Measurements from ENCODE around the gene DCLK2. TPM values are rescaled to one million over a fixed set of nuclear protein-coding genes. Genes with fewer than 3 reads are reported as not detected.

Gene DCLK2
- total RNA-seq, 3 donors from 2014 or later (not counting 1 experiment from before 2014, with no cell fraction given), result 0.31 TPM; not detected in 2

DNA sequence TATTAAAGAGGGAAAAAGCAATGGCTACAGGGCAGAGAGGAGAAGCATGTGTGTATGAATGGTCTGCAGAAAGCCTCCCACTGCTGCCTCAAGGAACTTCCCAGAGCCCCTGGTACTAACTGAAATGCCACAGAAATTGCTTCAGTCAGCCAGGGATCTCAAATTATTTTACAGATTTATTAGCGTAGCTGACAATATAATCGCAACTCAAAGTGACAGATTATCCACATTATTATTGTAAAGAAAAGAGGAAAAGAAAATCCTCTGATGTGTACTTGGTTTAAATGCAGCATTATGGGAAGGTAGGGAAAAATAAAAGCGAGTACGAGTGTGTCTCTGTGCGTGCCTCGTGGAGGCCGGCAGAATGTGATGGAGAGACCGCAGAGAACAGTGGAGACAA, 202.7 kb downstream of the DCLK2 start:
- DNase-seq (no peak), ATAC-seq (no peak)
- intact Hi-C loops (cut with micrococcal nuclease), result no loop called here
- Histone ChIP-seq H3K27me3 (ENCODE audit: control insufficient read depth, insufficient read depth, low read length) (no peaks in the 10 kb centered on the region), H3K36me3 (ENCODE audit: control insufficient read depth, insufficient read depth, low read length) (peaks cover 35% of the 10 kb centered on the region), H3K27ac (ENCODE audit: low read length) (no peak overlapping the region), H3K4me3 (ENCODE audit: low read length) (no peak overlapping the region), H3K4me1 (ENCODE audit: control insufficient read depth, insufficient read depth, low read length) (no peaks in the 10 kb centered on the region), H3K9me3 (ENCODE audit: control insufficient read depth, insufficient read depth, low read length) (no peaks in the 10 kb centered on the region)
- Mint-ChIP-seq H3K27ac (no peak overlapping the region), H3K27me3 (ENCODE audit: low read depth in 2 of 2) (no peaks in the 10 kb centered on the region), H3K9me3 (peaks cover 0 to 2% of the 10 kb centered on the region in 2 donors), H3K4me3 (no peak overlapping the region), H3K36me3 (peaks cover 17% of the 10 kb centered on the region), H3K4me1 (no peaks in the 10 kb centered on the region)
- whole genome bisulfite sequencing (ENCODE audit: insufficient coverage), result 98% methylated on average over 6 of the region's 8 CpGs
- TF ChIP-seq, protein P1, sequence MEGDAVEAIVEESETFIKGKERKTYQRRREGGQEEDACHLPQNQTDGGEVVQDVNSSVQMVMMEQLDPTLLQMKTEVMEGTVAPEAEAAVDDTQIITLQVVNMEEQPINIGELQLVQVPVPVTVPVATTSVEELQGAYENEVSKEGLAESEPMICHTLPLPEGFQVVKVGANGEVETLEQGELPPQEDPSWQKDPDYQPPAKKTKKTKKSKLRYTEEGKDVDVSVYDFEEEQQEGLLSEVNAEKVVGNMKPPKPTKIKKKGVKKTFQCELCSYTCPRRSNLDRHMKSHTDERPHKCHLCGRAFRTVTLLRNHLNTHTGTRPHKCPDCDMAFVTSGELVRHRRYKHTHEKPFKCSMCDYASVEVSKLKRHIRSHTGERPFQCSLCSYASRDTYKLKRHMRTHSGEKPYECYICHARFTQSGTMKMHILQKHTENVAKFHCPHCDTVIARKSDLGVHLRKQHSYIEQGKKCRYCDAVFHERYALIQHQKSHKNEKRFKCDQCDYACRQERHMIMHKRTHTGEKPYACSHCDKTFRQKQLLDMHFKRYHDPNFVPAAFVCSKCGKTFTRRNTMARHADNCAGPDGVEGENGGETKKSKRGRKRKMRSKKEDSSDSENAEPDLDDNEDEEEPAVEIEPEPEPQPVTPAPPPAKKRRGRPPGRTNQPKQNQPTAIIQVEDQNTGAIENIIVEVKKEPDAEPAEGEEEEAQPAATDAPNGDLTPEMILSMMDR (IDR thresholded peaks at IDR 0.05), result no peak

DNA sequence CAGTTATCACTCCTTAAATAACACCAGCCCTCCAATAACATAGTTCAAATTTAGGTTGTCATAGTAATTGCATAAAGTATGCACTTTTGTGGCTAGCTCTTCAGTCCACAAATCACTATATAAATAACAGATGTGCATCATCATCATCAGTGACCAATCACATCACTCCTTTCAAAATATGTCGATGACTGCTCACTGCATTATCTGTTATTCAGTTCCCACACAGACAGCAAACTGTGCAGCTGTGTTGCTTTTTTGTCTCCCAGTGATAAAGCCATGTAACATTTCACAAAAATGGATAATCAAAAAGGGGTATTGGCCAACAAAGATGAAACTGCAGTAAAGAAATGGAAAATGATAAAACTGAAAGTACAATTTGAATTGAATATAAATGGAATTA, 205.4 kb downstream of the DCLK2 start:
- 89% methylated on average over 1 of the region's 1 CpG for WGBS (ENCODE audit: insufficient coverage)
- no peak overlapping the region for H3K4me3 ChIP-seq (ENCODE audit: low read length)
- no peak overlapping the region for H3K27ac Mint-ChIP-seq

DNA sequence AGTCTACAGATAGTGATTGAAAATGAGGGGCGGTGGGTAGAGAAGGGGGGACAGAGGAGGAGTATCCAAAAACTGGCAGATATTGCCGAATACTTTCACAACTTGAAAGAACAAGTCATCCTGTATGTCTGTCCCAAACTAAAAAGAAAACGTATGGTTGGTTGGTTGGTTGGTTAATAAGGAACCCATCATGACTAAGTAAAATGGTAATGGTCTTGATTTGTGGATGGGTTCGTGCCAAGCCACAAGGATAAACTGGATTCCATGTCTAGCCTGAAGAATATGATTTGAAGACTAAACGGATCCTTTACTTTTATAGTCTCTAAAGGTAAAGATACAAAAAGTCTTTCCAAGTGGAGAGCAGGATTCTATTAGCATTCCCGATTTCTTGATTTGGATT, 208.4 kb downstream of the DCLK2 start:
- Mint-ChIP-seq H3K27me3 (ENCODE audit: low read depth in 2 of 2) (no peaks in the 10 kb centered on the region), H3K36me3 (no peaks in the 10 kb centered on the region), H3K27ac (no peak overlapping the region), H3K9me3 (no peaks in the 10 kb centered on the region), H3K4me3 (no peak overlapping the region), H3K4me1 (no peaks in the 10 kb centered on the region)
- no peak for ATAC-seq
- intact Hi-C loops (cut with micrococcal nuclease), result no loop called here
- no peak overlapping the region for H3K27ac ChIP-seq (ENCODE audit: low read length)
- no peak for DNase-seq
- no peak overlapping the region for H3K4me3 ChIP-seq (ENCODE audit: low read length)
- TF ChIP-seq, protein P1 (IDR thresholded peaks at IDR 0.05), result no peak
- H3K36me3 ChIP-seq (ENCODE audit: control insufficient read depth, insufficient read depth, low read length), result peaks cover 12% of the 10 kb centered on the region
- H3K4me1 ChIP-seq (ENCODE audit: control insufficient read depth, insufficient read depth, low read length), result no peaks in the 10 kb centered on the region
- no peaks in the 10 kb centered on the region for H3K27me3 ChIP-seq (ENCODE audit: control insufficient read depth, insufficient read depth, low read length)
- WGBS (ENCODE audit: insufficient coverage), result 99% methylated on average over 5 of the region's 6 CpGs
- H3K9me3 ChIP-seq (ENCODE audit: control insufficient read depth, insufficient read depth, low read length), result no peaks in the 10 kb centered on the region

More for the DNA sequence above, 205.4 kb downstream of the DCLK2 start:
- no peaks in the 10 kb centered on the region for H3K4me1 ChIP-seq (ENCODE audit: control insufficient read depth, insufficient read depth, low read length)
- no peaks in the 10 kb centered on the region for H3K9me3 Mint-ChIP-seq
- TF ChIP-seq, protein P1 (IDR thresholded peaks at IDR 0.05), result no peak
- no peak for DNase-seq
- no peaks in the 10 kb centered on the region for H3K4me1 Mint-ChIP-seq
- no peaks in the 10 kb centered on the region for H3K27me3 Mint-ChIP-seq (ENCODE audit: low read depth in 2 of 2)
- H3K27ac ChIP-seq (ENCODE audit: low read length), result no peak overlapping the region
- peaks cover 26% of the 10 kb centered on the region for H3K36me3 ChIP-seq (ENCODE audit: control insufficient read depth, insufficient read depth, low read length)
- H3K27me3 ChIP-seq (ENCODE audit: control insufficient read depth, insufficient read depth, low read length), result no peaks in the 10 kb centered on the region
- H3K36me3 Mint-ChIP-seq, result peaks cover 8% of the 10 kb centered on the region
- no peak overlapping the region for H3K4me3 Mint-ChIP-seq
- H3K9me3 ChIP-seq (ENCODE audit: control insufficient read depth, insufficient read depth, low read length), result no peaks in the 10 kb centered on the region
- ATAC-seq, result no peak
- intact Hi-C loops (cut with micrococcal nuclease), result no loop called here

DNA sequence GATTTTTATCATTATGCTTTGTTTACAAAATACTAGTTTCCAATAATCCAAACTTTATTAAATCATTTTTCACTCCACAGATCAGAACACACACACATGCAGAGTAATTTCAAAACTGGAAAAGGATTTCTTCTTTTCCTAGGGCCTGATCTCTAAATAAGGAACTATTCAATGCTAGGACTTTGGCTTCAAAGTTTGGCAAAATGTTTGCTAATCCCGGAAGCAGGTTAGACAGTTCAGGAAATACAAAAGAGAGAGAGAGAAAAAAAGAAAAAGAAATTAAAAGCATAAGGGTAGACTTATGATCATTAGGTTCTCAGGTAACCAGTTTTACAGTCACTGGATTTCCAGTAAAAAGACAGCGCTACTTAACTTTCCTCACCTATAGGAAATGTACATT, 211.0 kb downstream of the DCLK2 start:
- TF ChIP-seq, protein P1 (IDR thresholded peaks at IDR 0.05), result no peak
- Mint-ChIP-seq H3K4me3 (no peak overlapping the region), H3K9me3 (no peaks in the 10 kb centered on the region), H3K36me3 (no peaks in the 10 kb centered on the region), H3K4me1 (no peaks in the 10 kb centered on the region), H3K27me3 (ENCODE audit: low read depth in 2 of 2) (no peaks in the 10 kb centered on the region), H3K27ac (no peak overlapping the region)
- ATAC-seq, result no peak
- Histone ChIP-seq H3K27ac (ENCODE audit: low read length) (no peak overlapping the region), H3K4me3 (ENCODE audit: low read length) (no peak overlapping the region), H3K4me1 (ENCODE audit: control insufficient read depth, insufficient read depth, low read length) (no peaks in the 10 kb centered on the region), H3K36me3 (ENCODE audit: control insufficient read depth, insufficient read depth, low read length) (peaks cover 2% of the 10 kb centered on the region), H3K27me3 (ENCODE audit: control insufficient read depth, insufficient read depth, low read length) (no peaks in the 10 kb centered on the region), H3K9me3 (ENCODE audit: control insufficient read depth, insufficient read depth, low read length) (no peaks in the 10 kb centered on the region)
- 64% methylated on average over 1 of the region's 2 CpGs for WGBS (ENCODE audit: insufficient coverage)
- intact Hi-C loops (cut with micrococcal nuclease), result no loop called here
- no peak for DNase-seq
